Hypothalamus (tissue), 51 donors: ENCODE results near the gene GAPDHS.

Source experiments
- DNase-seq, 51 donors: peaks; one replicate each; lab custom pipeline; 2025; lab: John Stamatoyannopoulos, UW

The GAPDHS gene

GRCh38 chr19:35509861-35510625 is 23.2 kb upstream of the GAPDHS start:
- DNase-seq, result peak in 48 of 51 donors; percentile 2 to 73 (median 34)

- no peak for DNase-seq
Observed at GRCh38 chr19:35510626-35510964, 22.7 kb upstream of the GAPDHS start.

DNA sequence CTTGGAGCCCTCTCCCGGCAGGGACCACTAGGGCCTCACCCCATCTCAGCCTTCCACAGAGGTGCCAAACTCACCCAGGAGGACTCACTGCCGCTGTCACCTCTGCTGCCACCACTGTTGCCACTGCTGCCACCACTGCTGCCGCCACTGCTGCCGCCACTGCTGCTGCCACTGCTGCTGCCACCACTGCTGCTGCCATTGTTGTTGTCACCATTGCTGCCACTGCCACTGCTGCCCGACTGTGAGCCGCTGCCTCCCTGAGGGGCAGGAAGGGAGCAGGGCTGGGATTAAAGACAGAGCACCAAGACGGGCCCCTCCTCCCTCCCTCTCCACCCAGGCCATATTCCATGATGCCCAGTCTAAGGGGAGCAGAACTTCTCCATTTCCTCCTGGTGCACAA is 21.9 kb upstream of the GAPDHS start:
- DNase-seq, result no peak

DNA sequence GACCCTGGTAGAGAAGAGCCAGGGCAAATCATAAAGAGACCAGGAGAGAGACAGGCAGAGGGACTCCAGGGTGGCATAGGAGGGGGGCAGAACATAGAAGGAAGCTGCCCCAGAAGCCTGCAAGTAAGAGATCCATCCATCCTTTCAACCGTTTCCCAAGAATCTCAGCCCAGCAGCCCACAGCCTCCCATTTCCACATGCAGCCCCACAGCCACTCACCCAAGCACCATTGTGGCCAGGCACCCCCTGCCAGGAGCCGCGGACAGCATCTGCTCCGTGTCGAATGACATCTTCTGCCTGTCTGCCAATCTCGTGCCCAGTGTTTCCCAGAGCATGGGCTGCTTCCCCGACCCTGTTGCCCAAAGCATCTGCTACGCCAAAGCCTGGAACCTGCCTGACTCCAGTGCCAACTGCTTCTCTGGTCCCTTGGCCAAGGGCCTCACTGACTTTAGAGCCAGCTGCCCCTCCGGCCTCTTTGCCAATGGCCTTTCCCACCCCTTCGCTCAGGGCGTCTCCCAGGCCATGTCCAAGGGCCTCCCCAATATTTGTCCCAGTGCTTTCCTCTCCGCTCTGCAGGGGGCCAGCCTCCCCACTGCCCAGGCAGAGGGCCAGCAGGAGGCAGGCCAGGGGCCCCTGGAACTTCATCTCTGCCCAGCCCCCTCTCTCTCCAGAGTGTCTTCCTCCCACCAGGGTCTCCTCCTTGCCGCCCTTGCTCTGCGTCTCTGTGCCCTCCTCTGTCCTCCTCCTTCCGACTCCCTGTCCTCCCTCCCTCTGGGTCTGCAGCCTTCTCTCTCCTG is 20.2 kb upstream of the GAPDHS start:
- no peak for DNase-seq

DNA sequence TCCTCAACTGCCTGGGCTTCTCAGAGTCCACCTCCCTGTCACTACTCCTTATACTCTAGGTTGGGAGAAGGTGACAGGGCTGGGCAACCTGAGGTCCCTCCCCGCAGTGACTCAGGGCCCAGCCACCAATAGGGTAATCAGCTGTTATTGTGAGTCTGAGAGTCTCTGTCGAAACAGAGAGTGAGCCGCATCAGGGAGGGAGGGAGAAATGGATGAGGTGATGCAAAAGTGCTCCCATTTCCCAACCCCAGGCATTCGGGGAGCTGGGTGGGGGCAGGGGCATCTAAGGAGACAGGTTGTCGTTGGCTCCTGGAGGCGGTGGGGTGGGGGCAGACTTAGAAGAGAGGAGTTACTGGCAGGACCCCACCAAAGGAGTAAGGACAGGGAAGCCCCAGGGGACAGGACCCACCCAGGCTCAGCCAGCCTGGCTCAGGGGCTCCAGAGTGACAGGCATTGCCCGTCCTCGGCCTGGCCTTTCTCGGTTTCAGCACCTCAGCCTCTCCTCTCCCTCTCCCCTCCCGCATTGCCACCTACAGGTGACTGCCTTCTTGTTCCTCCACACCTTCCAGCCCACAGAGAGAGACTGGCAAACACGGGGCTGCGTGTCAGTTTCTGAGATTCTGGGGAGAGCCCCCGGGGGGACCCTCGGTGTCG is 19.5 kb upstream of the GAPDHS start, which contains the start of gene DMKN:
TSS of gene DMKN (minus strand) at position 22 of the 654 bp plus-strand sequence. CDS start 174 bp downstream, outside the sequence.
- peak in 2 of 51 donors; percentile 19 to 46 for DNase-seq

- DNase-seq, result no peak
Observed at GRCh38 chr19:35514282-35514809, 18.9 kb upstream of the GAPDHS start.

- DNase-seq, result no peak
Observed at GRCh38 chr19:35516310-35516709, 16.9 kb upstream of the GAPDHS start.

DNA sequence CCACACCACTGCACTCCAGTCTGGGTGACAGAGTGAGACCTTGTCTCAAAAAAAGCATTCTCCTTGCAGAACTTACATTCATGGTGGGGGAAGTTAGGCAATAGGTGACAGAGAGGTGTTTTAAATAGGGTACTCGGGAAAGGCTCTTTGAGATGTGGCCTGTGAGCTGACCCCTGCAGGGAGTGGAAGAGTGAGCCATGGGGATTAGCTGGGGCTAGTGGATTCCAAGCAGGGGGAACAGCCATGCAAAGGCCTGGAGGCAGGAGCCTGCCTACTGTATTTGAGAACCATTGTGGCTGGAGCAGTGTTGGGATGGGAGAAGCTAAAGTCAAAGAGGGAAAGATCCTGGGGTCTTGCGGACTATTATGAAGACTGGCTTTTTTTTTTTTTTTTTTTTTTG is 15.9 kb upstream of the GAPDHS start:
- DNase-seq, result no peak

DNA sequence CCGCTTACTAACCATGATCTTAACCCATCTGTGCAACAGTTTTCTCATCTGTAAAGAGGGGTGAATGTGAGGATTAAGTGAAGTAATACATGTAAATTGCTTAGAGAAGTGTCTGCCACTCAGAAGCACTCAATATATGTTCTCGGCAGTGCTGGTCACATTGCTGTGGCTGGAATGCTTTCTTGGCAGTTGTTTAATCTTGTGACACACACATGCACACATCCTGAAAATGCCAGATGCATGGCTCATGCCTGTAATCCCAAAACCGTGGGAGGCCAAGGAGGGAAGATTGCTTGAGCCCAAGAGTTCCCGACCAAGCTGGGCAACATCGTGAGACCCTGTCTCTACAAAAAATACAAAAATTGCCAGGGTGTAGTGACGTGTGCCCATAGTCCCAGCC is 14.9 kb upstream of the GAPDHS start:
- DNase-seq, result no peak

DNA sequence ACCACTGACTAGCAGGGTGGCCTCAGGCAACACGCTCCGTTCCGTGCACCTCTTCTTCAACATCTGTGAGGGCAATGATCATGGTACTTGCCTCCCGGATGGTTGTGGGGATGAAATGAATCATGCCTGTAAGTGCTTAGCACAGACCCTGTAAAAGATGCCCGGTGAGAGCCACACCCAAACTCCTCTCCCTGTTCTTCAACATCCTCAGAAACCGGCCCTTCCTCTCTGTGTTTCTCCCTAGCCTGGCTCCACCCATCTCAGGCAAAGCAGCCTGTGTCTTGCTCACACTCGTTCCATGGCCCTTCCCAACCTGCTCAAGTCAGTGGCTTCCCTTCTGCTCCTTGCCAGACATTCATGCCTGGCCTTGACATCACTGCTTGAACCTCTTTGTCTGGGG is 14.0 kb upstream of the GAPDHS start:
- no peak for DNase-seq

- no peak for DNase-seq
Observed at GRCh38 chr19:35521124-35521743, 12.0 kb upstream of the GAPDHS start.

- DNase-seq, result no peak
Observed at GRCh38 chr19:35522745-35523327, 10.4 kb upstream of the GAPDHS start.

DNA sequence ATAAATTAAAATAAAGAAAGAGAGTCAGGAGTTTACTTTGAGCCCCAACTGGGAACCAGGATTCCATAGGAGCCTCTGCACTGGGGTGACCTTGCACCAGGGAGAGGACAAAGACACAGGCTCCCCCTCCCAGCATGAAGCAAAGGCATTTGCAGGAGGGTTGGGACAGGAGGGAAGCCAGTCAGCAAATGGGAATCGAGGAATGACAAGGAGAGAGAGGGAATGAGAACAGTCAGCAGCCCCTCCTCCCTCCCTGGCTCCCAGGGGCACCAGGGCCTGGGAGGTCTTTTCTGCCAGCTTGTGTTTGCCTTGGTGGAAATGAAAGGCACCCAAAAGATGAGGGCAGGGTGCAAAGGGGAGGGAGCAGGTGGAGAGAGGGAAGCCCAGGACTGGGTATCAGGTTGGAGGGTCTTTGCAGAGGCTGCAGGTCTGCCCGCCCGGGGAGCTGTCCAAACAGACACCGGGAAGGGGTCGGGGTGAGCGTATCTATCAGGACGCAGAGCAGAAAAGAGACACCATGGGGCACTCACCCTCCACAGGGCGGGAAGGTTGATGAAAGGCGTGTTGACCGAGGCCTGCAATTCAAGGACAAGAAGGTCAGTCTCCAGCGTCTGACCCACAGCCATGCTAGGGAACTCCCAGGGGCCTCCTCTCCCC is 8.9 kb upstream of the GAPDHS start:
- no peak for DNase-seq

GRCh38 chr19:35525873-35526272 is 7.4 kb upstream of the GAPDHS start:
- no peak for DNase-seq

- DNase-seq, result no peak
Observed at GRCh38 chr19:35528218-35529038, 4.8 kb upstream of the GAPDHS start, which contains the start of gene SBSN. SBSN (minus strand) TSS chr19:35528311; CDS start chr19:35528281, 30 bp downstream.

DNA sequence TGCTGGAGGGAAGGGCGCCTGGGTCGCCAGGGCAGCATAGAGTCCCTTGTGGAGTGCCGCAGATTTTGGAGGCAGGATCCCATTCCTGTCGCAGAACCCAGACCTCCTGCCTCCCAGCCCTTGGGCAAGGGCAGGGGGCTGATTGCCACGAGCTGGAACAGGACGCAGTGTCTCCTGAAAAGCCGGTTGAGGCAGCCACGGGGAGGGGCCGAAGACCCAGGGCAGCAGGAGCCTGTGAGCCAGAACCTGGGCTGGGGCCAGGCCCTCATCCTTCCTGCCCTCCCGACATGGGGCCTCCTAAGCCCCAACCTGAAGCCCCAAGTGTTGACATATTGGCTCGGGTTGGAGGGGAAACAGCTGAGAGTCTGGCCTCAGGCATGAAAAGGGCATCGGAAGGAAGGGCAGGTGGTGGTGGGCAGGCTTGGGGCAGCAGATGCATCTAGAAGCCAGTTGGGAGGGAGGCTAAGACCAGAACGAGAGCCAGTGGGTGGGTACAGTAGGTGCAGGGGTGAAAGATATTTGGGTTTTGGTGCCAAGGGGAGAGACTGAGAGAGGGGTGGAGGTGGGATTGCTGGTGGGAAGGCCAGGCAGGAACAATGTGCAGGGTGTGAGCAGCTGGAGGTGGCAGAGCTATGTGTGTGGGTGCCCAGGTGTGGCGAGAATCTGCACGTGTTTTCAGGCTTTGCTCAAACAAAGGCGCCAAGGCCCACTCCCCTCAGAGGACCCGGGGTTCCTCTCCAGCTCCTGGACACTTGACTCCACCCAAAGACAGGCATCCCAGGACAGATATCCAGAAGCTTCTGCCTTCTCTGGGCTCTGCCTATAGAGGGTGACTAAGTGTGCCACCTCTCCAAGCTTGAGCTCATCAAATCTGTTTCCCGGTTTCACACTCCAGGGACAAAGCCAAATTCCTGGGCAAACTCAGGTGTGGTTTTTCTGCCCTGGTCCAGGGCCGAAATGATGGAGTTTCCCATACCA is 3.7 kb upstream of the GAPDHS start:
- DNase-seq, result no peak

DNA sequence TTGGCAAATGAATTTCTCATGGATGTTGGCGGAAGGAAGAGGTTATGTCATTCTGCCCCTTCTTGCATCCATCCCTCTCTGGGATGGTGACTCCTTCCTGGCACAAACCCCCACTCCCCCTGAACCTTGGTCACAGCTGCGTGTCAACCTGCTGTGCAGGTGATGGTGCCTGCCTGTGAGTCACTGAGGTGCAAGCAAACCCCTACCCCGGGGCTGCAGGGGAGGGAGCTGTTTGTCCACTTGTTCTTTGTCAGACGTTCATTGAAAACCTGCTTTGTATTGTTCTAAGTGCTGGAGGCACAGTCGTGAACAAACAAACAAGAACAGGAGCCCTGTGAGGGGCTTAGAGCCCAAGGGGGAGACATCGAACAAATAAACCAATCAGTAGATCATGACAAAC is 2.0 kb upstream of the GAPDHS start:
- DNase-seq, result no peak
